SK-N-SH treated with all-trans-retinoic acid at 6 μM for 48 hours (cell line): ENCODE measurements around the gene TFAP2B.

Source experiments
- ISL1 ChIP-seq: fragments of 250-450 bp; sonication (Bioruptor Pico); IDR thresholded peaks from 2 replicates; pipeline ENCODE4 v2.1.2; 2022; ENCODE audit warnings: mild to moderate bottlenecking, moderate library complexity
- ZFP3 ChIP-seq: fragments of 250-450 bp; sonication (Bioruptor Pico); IDR thresholded peaks from 2 replicates; pipeline ENCODE4 v1.5.0; 2020; ENCODE audit warnings: mild to moderate bottlenecking, moderate library complexity
- ZFP30 ChIP-seq: fragments of 450-650 bp; formaldehyde crosslinking; IDR thresholded peaks from 2 replicates; pipeline ENCODE4 v1.5.0; 2022; ENCODE audit warnings: mild to moderate bottlenecking, moderate library complexity
- TF ChIP-seq, protein P1 (sequence below): fragments of 250-450 bp; sonication (Bioruptor Pico); IDR thresholded peaks from 2 replicates; pipeline ENCODE4 v1.8.0; 2021; ENCODE audit warnings: low read depth, mild to moderate bottlenecking, moderate library complexity, borderline replicate concordance

GRCh38 chr6:50825375-50826036, 6.8 kb downstream of the TFAP2B start:
- TF ChIP-seq, protein P1, sequence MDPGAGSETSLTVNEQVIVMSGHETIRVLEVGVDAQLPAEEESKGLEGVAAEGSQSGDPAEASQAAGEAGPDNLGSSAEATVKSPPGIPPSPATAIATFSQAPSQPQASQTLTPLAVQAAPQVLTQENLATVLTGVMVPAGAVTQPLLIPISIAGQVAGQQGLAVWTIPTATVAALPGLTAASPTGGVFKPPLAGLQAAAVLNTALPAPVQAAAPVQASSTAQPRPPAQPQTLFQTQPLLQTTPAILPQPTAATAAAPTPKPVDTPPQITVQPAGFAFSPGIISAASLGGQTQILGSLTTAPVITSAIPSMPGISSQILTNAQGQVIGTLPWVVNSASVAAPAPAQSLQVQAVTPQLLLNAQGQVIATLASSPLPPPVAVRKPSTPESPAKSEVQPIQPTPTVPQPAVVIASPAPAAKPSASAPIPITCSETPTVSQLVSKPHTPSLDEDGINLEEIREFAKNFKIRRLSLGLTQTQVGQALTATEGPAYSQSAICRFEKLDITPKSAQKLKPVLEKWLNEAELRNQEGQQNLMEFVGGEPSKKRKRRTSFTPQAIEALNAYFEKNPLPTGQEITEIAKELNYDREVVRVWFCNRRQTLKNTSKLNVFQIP = no peak
- TF ChIP-seq ISL1 (CRISPR knock-in tag) (no peak), ZFP3 (CRISPR knock-in tag) (no peak), ZFP30 (CRISPR knock-in tag) (no peak)
